OCI-LY7 (cell line): ENCODE results near the gene DMD.

ENCODE experiments used
- EZH2phosphoT487 ChIP-seq: fragments of 200-600 bp; sonication (generic); IDR thresholded peaks from 2 replicates; pipeline ENCODE4 v1.6.1; 2018; ENCODE audit warnings: low read depth, borderline replicate concordance, mild to moderate bottlenecking, mixed run types, antibody characterized with exemption, low read length, moderate library complexity, mixed read lengths
- TF ChIP-seq, protein P1 (sequence below): fragments of 200-600 bp; sonication (generic); conservative IDR thresholded peaks from 2 replicates; pipeline ENCODE4 v1.5.1; 2014; ENCODE audit warnings: mild to moderate bottlenecking, antibody characterized with exemption, low read length, moderate library complexity, mixed read lengths

DNA sequence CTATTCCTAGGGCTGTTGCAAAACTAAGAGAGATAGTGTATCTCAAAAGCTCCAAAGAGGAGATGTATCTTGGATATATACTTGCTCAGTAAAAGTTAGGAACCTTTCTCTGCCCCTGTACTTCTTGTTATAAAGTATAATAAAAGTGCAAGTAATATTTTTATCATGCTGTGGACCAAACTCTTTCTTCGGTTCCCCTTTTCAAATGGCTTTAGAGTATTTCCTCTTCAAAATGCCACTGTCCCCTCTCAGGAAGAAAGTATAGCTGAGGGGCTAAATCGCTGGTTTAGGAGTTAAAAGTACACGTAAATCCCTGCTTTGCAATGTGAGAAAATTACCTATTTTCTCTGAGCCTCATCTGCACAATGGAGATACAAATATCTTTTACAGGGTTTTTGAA is 1970.4 kb downstream of the DMD start:
- TF ChIP-seq, protein P1, sequence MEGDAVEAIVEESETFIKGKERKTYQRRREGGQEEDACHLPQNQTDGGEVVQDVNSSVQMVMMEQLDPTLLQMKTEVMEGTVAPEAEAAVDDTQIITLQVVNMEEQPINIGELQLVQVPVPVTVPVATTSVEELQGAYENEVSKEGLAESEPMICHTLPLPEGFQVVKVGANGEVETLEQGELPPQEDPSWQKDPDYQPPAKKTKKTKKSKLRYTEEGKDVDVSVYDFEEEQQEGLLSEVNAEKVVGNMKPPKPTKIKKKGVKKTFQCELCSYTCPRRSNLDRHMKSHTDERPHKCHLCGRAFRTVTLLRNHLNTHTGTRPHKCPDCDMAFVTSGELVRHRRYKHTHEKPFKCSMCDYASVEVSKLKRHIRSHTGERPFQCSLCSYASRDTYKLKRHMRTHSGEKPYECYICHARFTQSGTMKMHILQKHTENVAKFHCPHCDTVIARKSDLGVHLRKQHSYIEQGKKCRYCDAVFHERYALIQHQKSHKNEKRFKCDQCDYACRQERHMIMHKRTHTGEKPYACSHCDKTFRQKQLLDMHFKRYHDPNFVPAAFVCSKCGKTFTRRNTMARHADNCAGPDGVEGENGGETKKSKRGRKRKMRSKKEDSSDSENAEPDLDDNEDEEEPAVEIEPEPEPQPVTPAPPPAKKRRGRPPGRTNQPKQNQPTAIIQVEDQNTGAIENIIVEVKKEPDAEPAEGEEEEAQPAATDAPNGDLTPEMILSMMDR: no peak
- no peak for TF ChIP-seq EZH2phosphoT487
